Tibial nerve (tissue), 4 donors: ENCODE measurements around the gene CYSRT1. TPM values are rescaled to one million over a fixed set of nuclear protein-coding genes. Genes with fewer than 3 reads are reported as not detected.
A peak's percentile ranks its signal among the peaks of the same experiment; 100 is the strongest.
"Not testable (repeated sequence)": the region's sequence is repeated elsewhere in the genome, so short reads cannot be mapped to it uniquely, and the experiment has no call there.

Experiments used
- DNase-seq, 2 donors: peaks; one replicate each; pipeline ENCODE4 v3.0.0-alpha.2; 2019; ENCODE audit warnings: low spot score in 2 of 2
- H3K27ac ChIP-seq, 4 donors: fragments of 200-600 bp; sonication (generic) in 3 of 4; one replicate each; pipeline ENCODE4 v1.5.1; 2017 to 2019; ENCODE audit warnings: mild to moderate bottlenecking in 1 of 4
- H3K27me3 ChIP-seq, 2 donors: fragments of 200-600 bp; sonication (generic) in 1 of 2; one replicate each; pipeline versions ENCODE4 v1.5.1 to v1.6.0; 2017 to 2019
- H3K36me3 ChIP-seq, 3 donors: fragments of 200-600 bp; sonication (generic); one replicate each; pipeline ENCODE4 v1.5.1; 2018 to 2019
- H3K4me1 ChIP-seq, 4 donors: fragments of 200-600 bp; sonication (generic) in 3 of 4; one replicate each; pipeline ENCODE4 v1.5.1; 2017 to 2019
- H3K4me3 ChIP-seq, 4 donors: fragments of 200-600 bp; sonication (generic) in 3 of 4; one replicate each; pipeline ENCODE4 v1.5.1; 2017 to 2019; ENCODE audit warnings: mild to moderate bottlenecking in 1 of 4, moderate library complexity in 1 of 4
- H3K9me3 ChIP-seq, 4 donors: fragments of 200-600 bp; sonication (generic) in 3 of 4; one replicate each; pipeline ENCODE4 v1.5.1; 2017 to 2019
- EP300 ChIP-seq, 2 donors: sonication (generic); formaldehyde crosslinking; IDR thresholded peaks; one replicate each; pipeline ENCODE4 v1.6.1; 2017; ENCODE audit warnings: antibody characterized with exemption in 2 of 2, mild to moderate bottlenecking in 1 of 2
- POLR2A ChIP-seq, 2 donors: fragments of 450-650 bp; IDR thresholded peaks; one replicate each; pipeline ENCODE4 v1.6.1; 2017; ENCODE audit warnings: antibody characterized with exemption in 2 of 2, mild to moderate bottlenecking in 2 of 2, moderate library complexity in 2 of 2
- WGBS, 2 donors: methylation state at CpG; one replicate each; pipeline ENCODE4 v1.1.5; 2018; 5-methylcytosine and 5-hydroxymethylcytosine counted together
- total RNA-seq, 4 donors: library from RNA; depleted of rRNA; stranded (reverse); fragments of >200 nt; gene quantifications; one replicate each; pipeline ENCODE4 v1.1.0, GENCODE V29; 2016
- TF ChIP-seq, protein P1 (sequence below), 5 experiments: fragments of 200-600 bp in 3 of 5; fragments of 450-650 bp in 2 of 5; sonication (generic) in 3 of 5; IDR thresholded peaks; one replicate each; pipeline ENCODE4 v1.5.1; 2016 to 2019; ENCODE audit warnings: antibody characterized with exemption in 5 of 5, mild to moderate bottlenecking in 3 of 5, moderate library complexity in 2 of 5

The CYSRT1 gene
- total RNA-seq, 4 donors from 2014 or later, result not detected

DNA sequence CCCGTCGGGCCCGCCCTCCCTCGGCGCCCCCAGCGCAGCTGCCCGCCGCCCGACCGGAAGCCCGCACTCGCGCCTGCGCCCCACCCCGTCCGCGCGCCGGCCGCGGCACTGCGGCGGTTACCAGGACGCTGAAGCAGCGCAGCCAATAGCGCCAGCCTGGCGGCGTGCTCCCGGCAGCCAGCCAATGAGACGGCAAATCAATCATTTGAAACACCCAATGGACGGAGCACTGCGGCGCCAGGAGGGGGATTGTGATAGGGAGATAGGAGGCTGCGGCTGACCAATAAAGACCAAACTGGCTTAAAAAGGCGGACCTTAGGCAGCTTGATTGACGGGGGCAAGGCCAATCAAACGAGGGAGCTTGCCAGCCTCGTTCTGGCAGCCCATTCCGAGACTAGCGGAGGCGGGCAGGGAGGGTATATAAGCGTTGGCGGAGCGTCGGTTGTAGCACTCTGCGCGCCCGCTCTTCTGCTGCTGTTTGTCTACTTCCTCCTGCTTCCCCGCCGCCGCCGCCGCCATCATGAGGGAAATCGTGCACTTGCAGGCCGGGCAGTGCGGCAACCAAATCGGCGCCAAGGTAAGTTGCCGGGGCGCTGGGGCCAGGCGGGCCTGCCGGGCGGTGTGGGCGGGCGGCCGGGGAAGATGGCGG lies 16.0 kb downstream of the CYSRT1 start, which contains the start of gene TUBB4B:
TUBB4B (plus strand) TSS at position 447 of the 649 bp plus-strand sequence; CDS start at position 521, 74 bp downstream.
- peak; percentile 98 to 99 for DNase-seq
- Histone ChIP-seq H3K4me1 (peaks cover 0 to 74% (median 33%) of the 10 kb centered on the region in 4 donors), H3K36me3 (peaks cover 0 to 20% (median 10%) of the 10 kb centered on the region in 3 donors), H3K27me3 (no peaks in the 10 kb centered on the region), H3K27ac (peak within 1 kb of the TSS; percentile 63 to 97 (median 92)), H3K4me3 (peak within 1 kb of the TSS; percentile 48 to 90 (median 75)), H3K9me3 (no peaks in the 10 kb centered on the region)
- TF ChIP-seq, protein P1, sequence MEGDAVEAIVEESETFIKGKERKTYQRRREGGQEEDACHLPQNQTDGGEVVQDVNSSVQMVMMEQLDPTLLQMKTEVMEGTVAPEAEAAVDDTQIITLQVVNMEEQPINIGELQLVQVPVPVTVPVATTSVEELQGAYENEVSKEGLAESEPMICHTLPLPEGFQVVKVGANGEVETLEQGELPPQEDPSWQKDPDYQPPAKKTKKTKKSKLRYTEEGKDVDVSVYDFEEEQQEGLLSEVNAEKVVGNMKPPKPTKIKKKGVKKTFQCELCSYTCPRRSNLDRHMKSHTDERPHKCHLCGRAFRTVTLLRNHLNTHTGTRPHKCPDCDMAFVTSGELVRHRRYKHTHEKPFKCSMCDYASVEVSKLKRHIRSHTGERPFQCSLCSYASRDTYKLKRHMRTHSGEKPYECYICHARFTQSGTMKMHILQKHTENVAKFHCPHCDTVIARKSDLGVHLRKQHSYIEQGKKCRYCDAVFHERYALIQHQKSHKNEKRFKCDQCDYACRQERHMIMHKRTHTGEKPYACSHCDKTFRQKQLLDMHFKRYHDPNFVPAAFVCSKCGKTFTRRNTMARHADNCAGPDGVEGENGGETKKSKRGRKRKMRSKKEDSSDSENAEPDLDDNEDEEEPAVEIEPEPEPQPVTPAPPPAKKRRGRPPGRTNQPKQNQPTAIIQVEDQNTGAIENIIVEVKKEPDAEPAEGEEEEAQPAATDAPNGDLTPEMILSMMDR (IDR thresholded peaks at IDR 0.05), result peak in 2 of 5 experiments; percentile 8 to 61
- TF ChIP-seq EP300 (IDR thresholded peaks at IDR 0.05) (peak in 1 of 2 donors; percentile 100), POLR2A (IDR thresholded peaks at IDR 0.05) (peak; percentile 99 to 100)
- 0 to 1% methylated on average over 15 to 53 of the region's 67 CpGs for WGBS, 2 donors

DNA sequence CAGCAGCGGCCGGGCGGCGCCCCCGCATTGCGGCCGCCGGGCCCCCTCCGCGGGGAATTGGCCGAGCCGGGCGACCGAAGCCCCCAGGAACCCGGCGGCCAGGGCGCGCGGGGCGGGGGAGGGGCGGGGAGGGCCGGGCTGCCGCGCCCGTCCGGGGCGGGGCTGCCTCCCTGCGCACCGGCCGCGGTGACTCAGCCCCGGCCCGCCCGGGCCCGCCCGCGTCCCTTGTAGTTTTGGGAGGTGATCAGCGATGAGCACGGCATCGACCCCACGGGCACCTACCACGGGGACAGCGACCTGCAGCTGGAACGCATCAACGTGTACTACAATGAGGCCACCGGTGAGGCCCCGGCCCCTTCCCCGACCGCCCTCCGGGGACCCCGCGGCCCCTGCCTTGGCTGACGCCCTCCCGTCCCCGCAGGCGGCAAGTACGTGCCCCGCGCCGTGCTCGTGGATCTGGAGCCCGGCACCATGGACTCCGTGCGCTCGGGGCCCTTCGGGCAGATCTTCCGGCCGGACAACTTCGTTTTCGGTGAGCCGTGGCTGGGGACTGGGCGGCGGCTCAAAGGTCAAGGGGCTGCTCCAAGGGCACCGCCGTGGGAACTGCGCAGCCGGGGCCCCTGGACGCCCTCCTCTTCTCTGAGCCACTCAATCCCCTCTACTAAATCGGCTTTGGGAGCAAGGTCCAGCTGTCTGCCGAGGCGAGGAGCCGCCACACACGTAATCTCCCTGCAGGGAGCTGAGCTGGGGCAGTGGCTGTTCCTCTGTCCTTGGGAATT lies 16.7 kb downstream of the CYSRT1 start:
- peaks cover 0 to 20% (median 10%) of the 10 kb centered on the region in 3 donors for H3K36me3 ChIP-seq
- H3K4me3 ChIP-seq, result peak overlapping the region; percentile 48 to 90 (median 75)
- H3K27me3 ChIP-seq, result no peaks in the 10 kb centered on the region
- TF ChIP-seq EP300 (IDR thresholded peaks at IDR 0.05), result no peak
- TF ChIP-seq POLR2A (IDR thresholded peaks at IDR 0.05), result peak in 1 of 2 donors; percentile 5
- peaks cover 0 to 67% (median 26%) of the 10 kb centered on the region in 4 donors for H3K4me1 ChIP-seq
- H3K27ac ChIP-seq, result peak overlapping the region; percentile 63 to 94 (median 90)
- peak; percentile 27 to 39 for DNase-seq
- WGBS, 2 donors, result 2% methylated on average over 29 to 55 of the region's 83 CpGs
- H3K9me3 ChIP-seq, result no peaks in the 10 kb centered on the region

- Histone ChIP-seq H3K4me1 (peaks cover 0 to 58% (median 23%) of the 10 kb centered on the region in 4 donors), H3K4me3 (peak overlapping the region; percentile 48 to 90 (median 75)), H3K27ac (peak overlapping the region; percentile 61 to 94 (median 90)), H3K9me3 (no peaks in the 10 kb centered on the region), H3K27me3 (no peaks in the 10 kb centered on the region), H3K36me3 (peaks cover 0 to 20% (median 10%) of the 10 kb centered on the region in 3 donors)
- WGBS, 2 donors, result 72 to 75% methylated on average over 34 of the region's 36 CpGs
- TF ChIP-seq EP300 (IDR thresholded peaks at IDR 0.05) (no peak), POLR2A (IDR thresholded peaks at IDR 0.05) (no peak)
- TF ChIP-seq, protein P1 (IDR thresholded peaks at IDR 0.05), result no peak
- DNase-seq, result no peak
Observed at GRCh38 chr9:137242269-137243203, 17.6 kb downstream of the CYSRT1 start.

DNA sequence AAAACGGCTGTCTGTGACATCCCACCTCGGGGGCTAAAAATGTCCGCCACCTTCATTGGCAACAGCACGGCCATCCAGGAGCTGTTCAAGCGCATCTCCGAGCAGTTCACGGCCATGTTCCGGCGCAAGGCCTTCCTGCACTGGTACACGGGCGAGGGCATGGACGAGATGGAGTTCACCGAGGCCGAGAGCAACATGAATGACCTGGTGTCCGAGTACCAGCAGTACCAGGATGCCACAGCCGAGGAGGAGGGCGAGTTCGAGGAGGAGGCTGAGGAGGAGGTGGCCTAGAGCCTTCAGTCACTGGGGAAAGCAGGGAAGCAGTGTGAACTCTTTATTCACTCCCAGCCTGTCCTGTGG lies 18.3 kb downstream of the CYSRT1 start:
- not testable (repeated sequence) for H3K9me3 ChIP-seq, H3K27ac ChIP-seq, H3K27me3 ChIP-seq, H3K4me3 ChIP-seq, DNase-seq
- Histone ChIP-seq H3K4me1 (peaks cover 0 to 51% (median 23%) of the 10 kb centered on the region in 4 donors), H3K36me3 (peaks cover 0 to 20% (median 10%) of the 10 kb centered on the region in 3 donors)
- WGBS, 2 donors, result 87 to 89% methylated on average over 18 of the region's 18 CpGs

DNA sequence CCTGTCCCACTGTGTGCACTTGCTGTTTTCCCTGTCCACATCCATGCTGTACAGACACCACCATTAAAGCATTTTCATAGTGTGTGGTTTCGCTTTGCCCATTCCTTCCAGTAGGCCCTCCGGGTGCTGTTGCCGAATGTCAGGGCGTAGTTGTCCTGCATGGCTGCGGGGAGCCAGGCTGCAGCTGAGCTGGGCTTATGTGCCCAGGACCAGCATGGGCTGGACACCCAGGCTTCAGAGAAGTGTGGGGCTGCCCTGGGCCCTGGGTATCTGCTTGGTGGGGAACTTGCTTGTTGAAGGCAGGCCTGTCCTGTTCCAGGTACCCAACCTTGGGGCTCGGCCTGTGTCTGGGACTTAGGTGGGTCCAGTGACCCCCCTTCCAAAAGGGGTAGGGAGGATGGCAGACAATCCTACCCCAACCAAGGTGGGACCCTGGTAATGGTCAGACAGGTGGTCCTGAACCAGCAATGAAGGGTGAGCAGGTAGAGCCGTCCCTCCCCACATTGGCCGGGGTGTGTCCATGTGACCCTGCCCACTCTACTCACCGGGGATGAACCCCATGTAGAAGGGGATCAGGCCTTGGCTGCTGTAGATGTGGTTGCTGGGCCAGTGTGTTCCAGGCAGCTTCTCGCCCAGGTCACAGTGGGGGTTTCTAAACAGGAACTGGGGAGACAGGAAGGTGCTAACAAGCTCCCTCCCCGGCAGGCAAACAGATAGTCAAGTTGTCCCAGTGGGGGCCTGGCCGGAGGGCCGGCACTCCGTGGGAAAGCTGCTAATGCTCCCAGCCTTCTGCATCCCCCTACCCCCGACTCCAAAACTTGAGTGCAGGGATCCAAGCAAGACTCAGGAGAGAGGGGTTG lies 18.9 kb downstream of the CYSRT1 start:
- Histone ChIP-seq H3K4me1 (peaks cover 0 to 45% (median 21%) of the 10 kb centered on the region in 4 donors), H3K27ac (no peak overlapping the region), H3K9me3 (no peaks in the 10 kb centered on the region), H3K4me3 (no peak overlapping the region), H3K27me3 (no peaks in the 10 kb centered on the region), H3K36me3 (peaks cover 0 to 20% (median 10%) of the 10 kb centered on the region in 3 donors)
- 64 to 81% methylated on average over 11 to 14 of the region's 15 CpGs for WGBS, 2 donors
- TF ChIP-seq EP300 (IDR thresholded peaks at IDR 0.05) (no peak), POLR2A (IDR thresholded peaks at IDR 0.05) (no peak)
- TF ChIP-seq, protein P1 (IDR thresholded peaks at IDR 0.05), result no peak
- no peak for DNase-seq
